ENCODE measurements around the gene FARP1.

The FARP1 gene

DNA sequence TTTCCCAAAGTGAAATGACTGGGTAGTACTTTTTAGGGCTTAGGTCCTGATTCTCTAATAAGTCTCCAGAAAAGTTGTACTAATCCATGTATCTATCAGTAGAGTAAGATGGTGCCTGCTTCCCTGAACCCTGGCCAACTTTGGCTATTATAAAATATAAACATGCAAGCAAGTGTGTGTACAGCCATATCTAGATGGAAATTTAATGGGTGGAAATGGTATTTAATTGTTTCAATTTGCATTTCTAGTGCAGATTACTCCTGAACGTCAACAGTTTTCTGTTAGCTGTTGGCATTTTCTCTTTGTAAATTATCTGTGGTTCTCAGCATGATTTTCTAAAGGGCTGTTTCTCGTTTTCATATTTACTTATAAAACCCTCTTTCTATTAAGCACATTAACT lies 221.3 kb downstream of the FARP1 start:
- Histone ChIP-seq H3K36me3 (ENCODE audit: low read depth) (peaks cover 5% of the 10 kb centered on the region; the same call in 1 of the 2 replicates), H3K9me3 (ENCODE audit: severe bottlenecking) (no peaks in the 10 kb centered on the region), H3K27ac (ENCODE audit: poor library complexity, severe bottlenecking) (no peak overlapping the region), H3K4me3 (ENCODE audit: severe bottlenecking) (no peak overlapping the region), H3K4me1 (ENCODE audit: insufficient read depth, poor library complexity, severe bottlenecking) (no peaks in the 10 kb centered on the region), H3K27me3 (ENCODE audit: insufficient read depth, poor library complexity, severe bottlenecking) (no peaks in the 10 kb centered on the region)
- ATAC-seq (ENCODE audit: low read depth) (no peak), DNase-seq (ENCODE audit: low spot score) (no peak)
- TF ChIP-seq, protein P1, sequence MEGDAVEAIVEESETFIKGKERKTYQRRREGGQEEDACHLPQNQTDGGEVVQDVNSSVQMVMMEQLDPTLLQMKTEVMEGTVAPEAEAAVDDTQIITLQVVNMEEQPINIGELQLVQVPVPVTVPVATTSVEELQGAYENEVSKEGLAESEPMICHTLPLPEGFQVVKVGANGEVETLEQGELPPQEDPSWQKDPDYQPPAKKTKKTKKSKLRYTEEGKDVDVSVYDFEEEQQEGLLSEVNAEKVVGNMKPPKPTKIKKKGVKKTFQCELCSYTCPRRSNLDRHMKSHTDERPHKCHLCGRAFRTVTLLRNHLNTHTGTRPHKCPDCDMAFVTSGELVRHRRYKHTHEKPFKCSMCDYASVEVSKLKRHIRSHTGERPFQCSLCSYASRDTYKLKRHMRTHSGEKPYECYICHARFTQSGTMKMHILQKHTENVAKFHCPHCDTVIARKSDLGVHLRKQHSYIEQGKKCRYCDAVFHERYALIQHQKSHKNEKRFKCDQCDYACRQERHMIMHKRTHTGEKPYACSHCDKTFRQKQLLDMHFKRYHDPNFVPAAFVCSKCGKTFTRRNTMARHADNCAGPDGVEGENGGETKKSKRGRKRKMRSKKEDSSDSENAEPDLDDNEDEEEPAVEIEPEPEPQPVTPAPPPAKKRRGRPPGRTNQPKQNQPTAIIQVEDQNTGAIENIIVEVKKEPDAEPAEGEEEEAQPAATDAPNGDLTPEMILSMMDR (IDR thresholded peaks at IDR 0.05; ENCODE audit: poor library complexity, severe bottlenecking): no peak

DNA sequence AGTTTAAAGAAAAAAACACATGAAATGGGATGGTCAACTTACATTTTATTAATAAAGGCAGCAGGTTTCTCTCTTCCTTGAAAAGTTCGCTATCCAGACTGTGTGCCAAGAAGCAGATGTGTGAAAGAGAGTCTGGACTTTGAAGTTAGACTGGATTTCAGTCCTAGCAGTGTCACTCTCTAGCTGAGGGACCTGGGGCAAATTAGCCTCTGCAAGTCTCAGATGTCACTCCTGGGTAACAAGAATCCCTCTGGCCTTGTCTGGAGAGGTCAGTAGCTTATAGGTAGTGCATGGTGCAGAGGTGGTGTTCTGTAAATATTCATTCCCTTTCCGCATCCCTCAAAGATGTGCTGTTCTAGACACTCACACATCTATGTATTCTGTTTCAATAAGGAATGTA lies 221.8 kb downstream of the FARP1 start:
- Histone ChIP-seq H3K9me3 (ENCODE audit: severe bottlenecking) (no peaks in the 10 kb centered on the region), H3K4me1 (ENCODE audit: insufficient read depth, poor library complexity, severe bottlenecking) (no peaks in the 10 kb centered on the region), H3K4me3 (ENCODE audit: severe bottlenecking) (no peak overlapping the region), H3K27ac (ENCODE audit: poor library complexity, severe bottlenecking) (no peak overlapping the region), H3K27me3 (ENCODE audit: insufficient read depth, poor library complexity, severe bottlenecking) (no peaks in the 10 kb centered on the region), H3K36me3 (ENCODE audit: low read depth) (peaks cover 5% of the 10 kb centered on the region; the same call in 1 of the 2 replicates)
- ATAC-seq (ENCODE audit: low read depth) (no peak), DNase-seq (ENCODE audit: low spot score) (no peak)
- TF ChIP-seq, protein P1 (IDR thresholded peaks at IDR 0.05; ENCODE audit: poor library complexity, severe bottlenecking): no peak

DNA sequence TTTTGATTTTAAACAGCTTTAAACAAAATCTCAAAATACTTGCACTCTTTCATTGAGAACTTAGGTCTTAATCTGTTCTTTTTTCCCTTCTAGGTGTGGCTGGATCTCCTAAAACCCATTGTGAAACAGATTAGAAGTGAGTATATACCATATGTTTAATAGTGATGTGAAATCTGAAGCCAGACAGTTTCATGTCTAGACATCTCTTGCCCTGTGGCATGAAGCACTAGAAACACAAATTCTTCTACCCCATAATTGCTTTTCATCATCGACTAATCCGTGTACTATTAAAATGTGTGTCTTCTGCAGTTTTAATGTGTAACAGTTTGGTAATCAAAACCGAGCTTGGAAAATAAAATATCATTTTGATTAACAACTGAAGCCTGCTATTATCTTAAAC lies 222.4 kb downstream of the FARP1 start:
- peaks cover 5% of the 10 kb centered on the region; the same call in 1 of the 2 replicates for H3K36me3 ChIP-seq (ENCODE audit: low read depth)
- no peak for DNase-seq (ENCODE audit: low spot score)
- no peaks in the 10 kb centered on the region for H3K9me3 ChIP-seq (ENCODE audit: severe bottlenecking)
- H3K27ac ChIP-seq (ENCODE audit: poor library complexity, severe bottlenecking): no peak overlapping the region
- TF ChIP-seq, protein P1 (IDR thresholded peaks at IDR 0.05; ENCODE audit: poor library complexity, severe bottlenecking): no peak
- 0 out of 3 replicates have a peak, but pooled peaks have one; percentile 33 for ATAC-seq (ENCODE audit: low read depth)
- H3K4me1 ChIP-seq (ENCODE audit: insufficient read depth, poor library complexity, severe bottlenecking): no peaks in the 10 kb centered on the region
- no peak overlapping the region for H3K4me3 ChIP-seq (ENCODE audit: severe bottlenecking)
- no peaks in the 10 kb centered on the region for H3K27me3 ChIP-seq (ENCODE audit: insufficient read depth, poor library complexity, severe bottlenecking)

DNA sequence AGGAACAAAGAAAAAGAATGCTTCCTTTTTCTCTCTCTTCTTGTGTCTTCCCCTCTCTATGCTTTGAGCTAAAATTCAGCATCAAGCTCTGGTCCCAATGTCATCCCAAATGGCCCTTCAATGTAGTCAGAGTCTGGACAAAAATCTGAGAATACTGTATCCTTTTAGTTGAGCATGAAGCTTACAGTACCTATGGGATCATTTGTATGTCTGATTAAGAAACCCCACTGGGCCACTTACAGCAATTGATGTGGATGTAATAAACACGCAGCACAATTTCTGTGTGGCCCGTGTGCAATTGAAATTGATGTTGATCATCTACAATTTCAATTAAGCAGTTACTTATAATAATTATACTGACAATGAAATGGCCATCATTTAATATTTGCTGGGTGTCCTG lies 223.1 kb downstream of the FARP1 start:
- Histone ChIP-seq H3K27ac (ENCODE audit: poor library complexity, severe bottlenecking) (no peak overlapping the region), H3K27me3 (ENCODE audit: insufficient read depth, poor library complexity, severe bottlenecking) (no peaks in the 10 kb centered on the region), H3K36me3 (ENCODE audit: low read depth) (peaks cover 5% of the 10 kb centered on the region; the same call in 1 of the 2 replicates), H3K4me3 (ENCODE audit: severe bottlenecking) (no peak overlapping the region), H3K9me3 (ENCODE audit: severe bottlenecking) (no peaks in the 10 kb centered on the region), H3K4me1 (ENCODE audit: insufficient read depth, poor library complexity, severe bottlenecking) (no peaks in the 10 kb centered on the region)
- no peak for ATAC-seq (ENCODE audit: low read depth)
- TF ChIP-seq, protein P1 (IDR thresholded peaks at IDR 0.05; ENCODE audit: poor library complexity, severe bottlenecking): no peak
- DNase-seq (ENCODE audit: low spot score): no peak

DNA sequence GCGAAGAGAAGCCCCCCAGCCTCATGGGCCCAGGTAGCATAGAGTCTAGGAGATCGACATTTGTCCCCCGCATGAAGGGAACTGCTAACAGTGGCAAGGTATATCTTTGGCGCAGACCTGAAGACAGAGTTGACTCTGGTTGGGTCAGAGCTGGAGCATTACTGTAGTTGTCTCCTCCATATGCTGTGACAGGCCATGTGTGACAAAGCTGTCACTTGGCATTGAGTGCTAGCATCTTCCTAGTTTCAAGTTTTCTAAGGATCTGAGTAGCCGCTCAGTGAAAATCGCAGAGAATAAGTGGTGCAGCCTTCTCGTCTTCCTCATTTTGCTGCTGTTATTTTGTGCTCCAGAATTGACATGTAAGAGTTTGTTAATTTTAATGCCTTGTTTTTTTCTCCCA lies 223.5 kb downstream of the FARP1 start:
- ATAC-seq (ENCODE audit: low read depth): no peak
- H3K36me3 ChIP-seq (ENCODE audit: low read depth): peaks cover 5% of the 10 kb centered on the region; the same call in 1 of the 2 replicates
- no peaks in the 10 kb centered on the region for H3K9me3 ChIP-seq (ENCODE audit: severe bottlenecking)
- H3K4me1 ChIP-seq (ENCODE audit: insufficient read depth, poor library complexity, severe bottlenecking): no peaks in the 10 kb centered on the region
- H3K27me3 ChIP-seq (ENCODE audit: insufficient read depth, poor library complexity, severe bottlenecking): no peaks in the 10 kb centered on the region
- H3K4me3 ChIP-seq (ENCODE audit: severe bottlenecking): no peak overlapping the region
- TF ChIP-seq, protein P1 (IDR thresholded peaks at IDR 0.05; ENCODE audit: poor library complexity, severe bottlenecking): no peak
- no peak overlapping the region for H3K27ac ChIP-seq (ENCODE audit: poor library complexity, severe bottlenecking)
- DNase-seq (ENCODE audit: low spot score): no peak

Measured in RWPE2 (cell line).